Endothelial cell of umbilical vein (primary cell): Measurements from ENCODE around the gene UBXN11.

Experiments used
- CTCF ChIP-seq, 2 donors: IDR thresholded peaks; 1 replicate in 1 of 2; 2 replicates in 1 of 2; pipeline ENCODE4 v1.5.1; 2011; ENCODE audit warnings: low read length in 2 of 2, mild to moderate bottlenecking in 2 of 2, moderate library complexity in 2 of 2, control low read depth in 1 of 2, inconsistent platforms in 1 of 2, low read depth in 1 of 2; ENCODE audit not compliant: insufficient read depth in 1 of 2; ENCODE audit errors: extremely low read depth in 1 of 2
- EZH2 ChIP-seq: IDR thresholded peaks from 2 replicates; pipeline ENCODE4 v1.6.1; 2012; ENCODE audit warnings: borderline replicate concordance, low read depth, mild to moderate bottlenecking, moderate library complexity, low read length, inconsistent platforms; ENCODE audit not compliant: severe bottlenecking
- MAX ChIP-seq: IDR thresholded peaks from 2 replicates; pipeline ENCODE4 v1.6.1; 2011; ENCODE audit not compliant: insufficient read depth, insufficient read length

DNA sequence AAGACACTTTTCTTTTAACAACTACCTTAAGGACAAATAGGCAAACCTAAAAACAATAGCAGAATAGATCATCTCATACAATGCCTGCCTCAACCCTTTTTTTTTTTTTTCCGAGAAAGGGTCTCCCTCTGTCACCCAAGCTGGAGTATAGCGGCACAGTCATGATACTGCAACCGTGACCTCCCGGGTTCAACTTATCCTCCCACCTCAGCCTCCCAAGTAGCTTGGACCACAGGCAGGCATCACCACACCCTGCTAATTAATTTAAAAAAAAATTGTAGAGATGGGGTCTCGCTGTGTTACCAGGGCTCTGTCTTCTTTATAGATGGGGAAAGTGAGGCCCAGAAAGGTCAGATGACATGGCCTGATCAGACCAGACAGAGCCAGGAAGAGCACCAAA, 18.6 kb downstream of the UBXN11 start:
- TF ChIP-seq CTCF (IDR thresholded peaks at IDR 0.05; ENCODE audit: extremely low read depth in 1 of 2, insufficient read depth in 1 of 2, low read depth in 1 of 2, low read length in 2 of 2) (no peak), MAX (no peak), EZH2 (no peak)
